AG10803 (cell line): ENCODE results near the gene NPTXR.

Experiments used
- DNase-seq: peaks from one replicate; pipeline ENCODE4 v3.0.0; 2010; ENCODE audit warnings: low read depth
- H3K4me3 ChIP-seq: 2 replicates; pipeline ENCODE4 v1.5.1; 2011; ENCODE audit warnings: mild to moderate bottlenecking, low read length, control low read depth
- CTCF ChIP-seq: conservative IDR thresholded peaks from 2 replicates; pipeline ENCODE4 v1.5.1; 2011; ENCODE audit warnings: mild to moderate bottlenecking, low read length, control low read depth, inconsistent platforms

The NPTXR gene

DNA sequence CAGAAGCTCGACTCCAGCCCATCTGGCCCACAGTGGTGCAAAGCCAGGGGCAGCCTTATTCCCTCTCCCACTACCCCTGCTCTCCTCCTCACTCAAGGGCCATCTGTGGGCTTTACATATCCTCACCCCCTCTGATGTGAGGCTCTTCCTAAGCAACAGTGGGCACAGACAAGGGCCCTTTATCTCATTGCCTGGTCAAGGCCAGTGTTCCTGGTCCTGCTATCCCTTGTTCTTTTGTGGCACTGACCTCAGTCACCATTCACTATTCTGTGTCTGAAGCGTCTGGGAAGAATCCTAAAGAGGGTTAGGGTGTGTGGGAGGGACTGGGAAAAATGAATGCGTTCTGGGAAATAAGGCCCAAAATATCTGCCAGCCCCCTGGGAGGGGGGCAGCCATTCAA lies 57.2 kb downstream of the NPTXR start:
- no peak overlapping the region for H3K4me3 ChIP-seq
- TF ChIP-seq CTCF, result no peak
- DNase-seq, result no peak

- no peak for TF ChIP-seq CTCF
- DNase-seq, result no peak
- no peak overlapping the region for H3K4me3 ChIP-seq
Measured at GRCh38 chr22:38784856-38785255, 59.0 kb downstream of the NPTXR start.

GRCh38 chr22:38784035-38784434 lies 59.8 kb downstream of the NPTXR start:
- no peak overlapping the region for H3K4me3 ChIP-seq
- no peak for TF ChIP-seq CTCF
- no peak for DNase-seq

GRCh38 chr22:38783095-38783615 lies 60.7 kb downstream of the NPTXR start:
- TF ChIP-seq CTCF, result no peak
- no peak overlapping the region for H3K4me3 ChIP-seq
- DNase-seq, result no peak

DNA sequence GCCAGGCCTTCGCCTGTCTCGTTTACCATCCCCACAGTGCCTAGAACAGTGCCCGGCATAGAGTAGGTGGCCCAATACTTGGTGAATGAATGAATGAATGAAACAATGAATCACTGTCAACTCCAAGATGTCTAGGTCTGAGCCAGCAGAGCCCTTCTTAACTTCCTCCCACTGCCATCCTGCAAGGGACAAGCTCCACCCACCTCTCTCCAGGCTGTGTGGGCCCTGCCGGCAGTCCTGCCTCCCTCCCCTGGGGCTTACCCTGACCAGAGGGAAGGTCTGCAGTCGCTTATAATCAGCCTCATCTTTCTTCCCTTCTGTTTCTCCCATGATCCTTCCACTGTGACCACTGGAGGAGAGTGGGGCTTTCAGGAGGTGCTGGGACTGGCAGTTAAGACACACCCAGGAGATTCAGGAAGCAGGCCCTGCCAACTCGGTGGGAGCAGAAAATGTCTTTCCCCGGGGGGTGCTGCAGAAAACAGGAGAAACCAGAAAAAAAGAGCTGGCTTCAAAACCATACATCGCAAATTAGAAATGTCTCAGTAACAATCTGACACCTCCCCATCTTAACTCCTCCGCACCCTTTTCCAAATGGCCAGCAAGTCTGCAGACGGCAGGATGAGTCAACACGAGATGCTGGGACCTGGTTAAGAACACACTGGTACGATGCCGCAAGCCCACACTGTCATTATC lies 61.3 kb downstream of the NPTXR start:
- TF ChIP-seq CTCF, result no peak
- peak; percentile 49 for DNase-seq
- H3K4me3 ChIP-seq, result no peak overlapping the region

DNA sequence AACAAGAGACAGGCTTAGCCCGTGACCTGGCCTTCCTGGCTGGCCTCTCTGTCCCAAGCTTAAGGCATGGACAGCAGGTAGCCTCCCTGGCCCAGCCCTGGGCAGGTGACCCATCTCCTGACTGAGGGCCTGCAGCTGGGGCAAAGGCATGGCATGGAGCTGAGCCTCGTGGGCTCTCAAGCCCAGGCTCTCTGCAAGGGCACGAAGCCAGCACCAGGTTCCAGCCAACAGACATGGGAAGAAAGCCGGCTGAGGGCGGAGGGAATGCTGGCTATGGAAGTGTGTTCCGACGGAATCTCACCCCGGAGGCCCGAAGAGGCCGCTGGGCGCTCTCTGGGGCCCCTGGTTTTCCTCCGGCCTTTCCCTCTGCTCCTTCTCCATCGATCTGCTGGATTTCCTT lies 62.8 kb downstream of the NPTXR start:
- no peak overlapping the region for H3K4me3 ChIP-seq
- no peak for TF ChIP-seq CTCF
- DNase-seq, result no peak

DNA sequence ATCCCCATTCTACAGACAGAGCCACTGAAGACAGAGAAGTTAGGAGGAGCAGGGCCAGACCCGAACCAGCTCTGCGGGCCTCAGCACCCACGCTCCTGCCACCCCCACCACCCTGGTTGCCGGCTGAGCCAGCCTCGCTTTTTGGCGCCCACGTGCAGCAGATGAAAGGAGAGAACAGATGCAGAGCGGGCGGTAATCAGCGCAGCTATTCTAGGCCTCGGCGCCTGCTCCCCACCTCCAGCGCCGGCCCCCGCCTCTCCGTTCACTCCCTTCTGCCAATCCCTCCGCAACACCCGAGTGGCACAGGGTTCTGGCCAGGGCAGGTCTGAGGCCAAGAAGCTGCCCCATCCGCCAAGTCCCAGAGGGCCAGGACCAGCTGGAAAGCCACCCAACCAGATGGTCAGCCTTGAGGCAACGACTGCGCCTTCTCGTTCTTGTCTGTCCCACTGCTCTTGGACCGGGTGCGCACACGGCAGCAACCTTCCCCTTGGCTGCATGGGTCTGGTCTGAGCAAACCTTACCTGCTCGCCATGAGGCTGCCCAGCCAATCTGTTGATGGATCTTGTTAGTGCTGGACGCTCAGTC lies 66.6 kb downstream of the NPTXR start:
- H3K4me3 ChIP-seq, result no peak overlapping the region
- DNase-seq, result no peak
- no peak for TF ChIP-seq CTCF
